Body of pancreas (tissue), 4 donors: Measurements from ENCODE around the gene TEX54.

Experiments
- POLR2A ChIP-seq, 3 donors: fragments of 450-650 bp; IDR thresholded peaks; one replicate each; pipeline ENCODE4 v1.6.1; 2016; ENCODE audit warnings: antibody characterized with exemption in 3 of 3, mild to moderate bottlenecking in 2 of 3
- TF ChIP-seq, protein P1 (sequence below), 7 experiments: fragments of 450-650 bp in 4 of 7; fragments of 200-600 bp in 3 of 7; sonication (generic) in 3 of 7; IDR thresholded peaks; one replicate each; pipeline ENCODE4 v1.5.1; 2016 to 2019; ENCODE audit warnings: antibody characterized with exemption in 7 of 7

DNA sequence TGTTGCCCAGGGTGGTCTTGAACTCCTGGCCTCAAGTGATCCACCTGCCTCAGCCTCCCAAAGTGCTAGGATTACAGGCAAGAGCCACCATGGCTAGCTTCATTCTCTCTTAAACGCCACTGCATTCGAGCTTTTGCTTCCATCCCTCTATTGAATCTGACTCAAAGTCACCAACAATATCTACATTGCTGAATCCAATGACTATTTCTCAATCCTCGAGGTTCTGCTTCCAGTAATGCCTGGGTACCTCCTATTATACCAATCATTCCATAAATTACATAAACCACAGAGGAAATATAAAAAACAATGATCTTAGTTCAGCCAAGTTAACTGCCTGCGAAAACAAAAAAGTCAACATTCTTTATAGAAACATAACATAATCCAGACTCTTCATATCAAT is 15.5 kb downstream of the TEX54 start:
- TF ChIP-seq, protein P1, sequence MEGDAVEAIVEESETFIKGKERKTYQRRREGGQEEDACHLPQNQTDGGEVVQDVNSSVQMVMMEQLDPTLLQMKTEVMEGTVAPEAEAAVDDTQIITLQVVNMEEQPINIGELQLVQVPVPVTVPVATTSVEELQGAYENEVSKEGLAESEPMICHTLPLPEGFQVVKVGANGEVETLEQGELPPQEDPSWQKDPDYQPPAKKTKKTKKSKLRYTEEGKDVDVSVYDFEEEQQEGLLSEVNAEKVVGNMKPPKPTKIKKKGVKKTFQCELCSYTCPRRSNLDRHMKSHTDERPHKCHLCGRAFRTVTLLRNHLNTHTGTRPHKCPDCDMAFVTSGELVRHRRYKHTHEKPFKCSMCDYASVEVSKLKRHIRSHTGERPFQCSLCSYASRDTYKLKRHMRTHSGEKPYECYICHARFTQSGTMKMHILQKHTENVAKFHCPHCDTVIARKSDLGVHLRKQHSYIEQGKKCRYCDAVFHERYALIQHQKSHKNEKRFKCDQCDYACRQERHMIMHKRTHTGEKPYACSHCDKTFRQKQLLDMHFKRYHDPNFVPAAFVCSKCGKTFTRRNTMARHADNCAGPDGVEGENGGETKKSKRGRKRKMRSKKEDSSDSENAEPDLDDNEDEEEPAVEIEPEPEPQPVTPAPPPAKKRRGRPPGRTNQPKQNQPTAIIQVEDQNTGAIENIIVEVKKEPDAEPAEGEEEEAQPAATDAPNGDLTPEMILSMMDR (IDR thresholded peaks at IDR 0.05): no peak
- TF ChIP-seq POLR2A (IDR thresholded peaks at IDR 0.05): no peak
